H9 (cell line): Measurements from ENCODE around the gene PLCB1. TPM values are rescaled to one million over a fixed set of nuclear protein-coding genes. Genes with fewer than 3 reads are reported as not detected.

Experiments used
- DNase-seq: peaks from one replicate; pipeline ENCODE4 v3.0.0-alpha.2; 2017
- H2AFZ ChIP-seq: one replicate; pipeline ENCODE4 v1.6.1; 2013; ENCODE audit warnings: mild to moderate bottlenecking, low read length, control low read depth, moderate library complexity
- H2AK5ac ChIP-seq: 2 replicates; pipeline ENCODE4 v1.6.1; 2013; ENCODE audit warnings: low read length, control low read depth, mixed read lengths; ENCODE audit not compliant: insufficient read length
- H2BK120ac ChIP-seq: one replicate; pipeline ENCODE4 v1.6.1; 2013; ENCODE audit warnings: low read depth, mild to moderate bottlenecking, low read length, control low read depth, inconsistent platforms; ENCODE audit not compliant: poor library complexity, severe bottlenecking
- H2BK12ac ChIP-seq: 2 replicates; pipeline ENCODE4 v1.6.1; 2013; ENCODE audit warnings: low read length, control low read depth, mixed read lengths, low read depth; ENCODE audit not compliant: insufficient read length
- H2BK15ac ChIP-seq: 2 replicates; pipeline ENCODE4 v1.6.1; 2013; ENCODE audit warnings: low read depth, low read length, control low read depth
- H2BK20ac ChIP-seq: one replicate; pipeline ENCODE4 v1.6.1; 2013; ENCODE audit warnings: low read depth, mild to moderate bottlenecking, low read length, control low read depth, inconsistent platforms; ENCODE audit not compliant: poor library complexity, severe bottlenecking
- H2BK5ac ChIP-seq: 2 replicates; pipeline ENCODE4 v1.6.1; 2013; ENCODE audit warnings: low read length, control low read depth, mixed read lengths; ENCODE audit not compliant: insufficient read length
- H3K14ac ChIP-seq: 2 replicates; pipeline ENCODE4 v1.6.1; 2013; ENCODE audit warnings: low read length, control low read depth; ENCODE audit not compliant: insufficient read depth
- H3K18ac ChIP-seq: 2 replicates; pipeline ENCODE4 v1.6.1; 2013; ENCODE audit warnings: low read depth, mild to moderate bottlenecking, mixed read lengths, low read length, control low read depth; ENCODE audit not compliant: insufficient read length
- H3K23ac ChIP-seq: 2 replicates; pipeline ENCODE4 v1.6.1; 2013; ENCODE audit warnings: low read length, control low read depth, mixed read lengths, low read depth; ENCODE audit not compliant: insufficient read length
- H3K23me2 ChIP-seq: 2 replicates; pipeline ENCODE4 v1.6.1; 2013; ENCODE audit warnings: low read depth, mild to moderate bottlenecking, mixed read lengths, low read length, control low read depth; ENCODE audit not compliant: insufficient read length, poor library complexity, severe bottlenecking
- H3K27ac ChIP-seq: 2 replicates; pipeline ENCODE4 v1.5.1; 2013; ENCODE audit warnings: low read length, control low read depth, mixed read lengths, low read depth; ENCODE audit not compliant: insufficient read length
- H3K27me3 ChIP-seq: 2 replicates; pipeline ENCODE4 v1.6.1; 2013; ENCODE audit warnings: low read length, control low read depth, inconsistent platforms; ENCODE audit not compliant: insufficient read depth
- H3K4ac ChIP-seq: 2 replicates; pipeline ENCODE4 v1.6.1; 2013; ENCODE audit warnings: low read depth, mild to moderate bottlenecking, control low read depth, inconsistent platforms, low read length, moderate library complexity
- H3K4me1 ChIP-seq: 2 replicates; pipeline ENCODE4 v1.6.1; 2013; ENCODE audit warnings: low read length, control low read depth, inconsistent platforms; ENCODE audit not compliant: insufficient read depth
- H3K4me2 ChIP-seq: 2 replicates; pipeline ENCODE4 v1.6.1; 2013; ENCODE audit warnings: low read length, control low read depth, mixed read lengths; ENCODE audit not compliant: insufficient read length, insufficient read depth
- H3K56ac ChIP-seq: 2 replicates; pipeline ENCODE4 v1.6.1; 2013; ENCODE audit warnings: low read depth, mild to moderate bottlenecking, mixed read lengths, low read length, control low read depth; ENCODE audit not compliant: insufficient read length
- H3K79me1 ChIP-seq: 2 replicates; pipeline ENCODE4 v1.6.1; 2013; ENCODE audit warnings: low read depth, mild to moderate bottlenecking, moderate library complexity, low read length, control low read depth, inconsistent platforms; ENCODE audit not compliant: insufficient read depth, poor library complexity, severe bottlenecking
- H3K79me2 ChIP-seq: 2 replicates; pipeline ENCODE4 v1.6.1; 2013; ENCODE audit warnings: low read length, control low read depth, inconsistent platforms; ENCODE audit not compliant: insufficient read depth
- H3K9ac ChIP-seq: 2 replicates; pipeline ENCODE4 v1.6.1; 2013; ENCODE audit warnings: low read length, control low read depth, mixed read lengths; ENCODE audit not compliant: insufficient read length; ENCODE audit errors: extremely low read depth
- H3K9me3 ChIP-seq: one replicate; pipeline ENCODE4 v1.6.1; 2013; ENCODE audit warnings: low read depth, low read length, inconsistent platforms; ENCODE audit not compliant: control insufficient read depth
- H3T11ph ChIP-seq: one replicate; pipeline ENCODE4 v1.6.1; 2013; ENCODE audit warnings: mild to moderate bottlenecking, low read length, control low read depth, inconsistent platforms
- H4K20me1 ChIP-seq: one replicate; pipeline ENCODE4 v1.6.1; 2013; ENCODE audit not compliant: control insufficient read depth, insufficient read length, insufficient read depth
- H4K5ac ChIP-seq: 2 replicates; pipeline ENCODE4 v1.6.1; 2013; ENCODE audit warnings: low read depth, mild to moderate bottlenecking, mixed read lengths, low read length, control low read depth; ENCODE audit not compliant: insufficient read length
- H4K8ac ChIP-seq: replicated peaks from 2 replicates; pipeline ENCODE4 v1.6.1; 2013; ENCODE audit warnings: low read length, control low read depth, mixed read lengths, low read depth; ENCODE audit not compliant: insufficient read length
- H4K91ac ChIP-seq: 2 replicates; pipeline ENCODE4 v1.6.1; 2013; ENCODE audit warnings: low read depth, mild to moderate bottlenecking, moderate library complexity, mixed read lengths, low read length, control low read depth; ENCODE audit not compliant: insufficient read length
- H3K27ac Mint-ChIP-seq, 3 experiments: 2 replicates in 2 of 3; 3 replicates in 1 of 3; pipeline ENCODE4 v1.8.0; 2020 to 2021; ENCODE audit warnings: mixed read lengths in 3 of 3, mild to moderate bottlenecking in 1 of 3, moderate library complexity in 1 of 3
- H3K27me3 Mint-ChIP-seq: 2 replicates; pipeline ENCODE4 v1.8.0; 2021; ENCODE audit warnings: low read depth, mild to moderate bottlenecking, moderate library complexity, mixed read lengths
- H3K36me3 Mint-ChIP-seq, 3 experiments: 2 replicates in 2 of 3; 3 replicates in 1 of 3; pipeline ENCODE4 v1.8.0; 2020 to 2021; ENCODE audit warnings: low read depth in 3 of 3, mixed read lengths in 3 of 3; ENCODE audit not compliant: insufficient read depth in 1 of 3
- H3K4me1 Mint-ChIP-seq, 2 experiments: 2 replicates each; pipeline ENCODE4 v1.8.0; 2020; ENCODE audit warnings: mixed read lengths in 2 of 2
- H3K4me3 Mint-ChIP-seq, 2 experiments: 2 replicates in 1 of 2; 3 replicates in 1 of 2; pipeline ENCODE4 v1.8.0; 2020 to 2021; ENCODE audit warnings: mild to moderate bottlenecking in 2 of 2, mixed read lengths in 2 of 2, moderate library complexity in 1 of 2
- H3K9me3 Mint-ChIP-seq, 2 experiments: 2 replicates in 1 of 2; 3 replicates in 1 of 2; pipeline ENCODE4 v1.8.0; 2020; ENCODE audit warnings: mild to moderate bottlenecking in 2 of 2, mixed read lengths in 2 of 2, moderate library complexity in 1 of 2
- CTCF ChIP-seq: fragments of 200-600 bp; sonication (generic); conservative IDR thresholded peaks from 3 replicates; pipeline ENCODE4 v1.8.0; 2021; ENCODE audit warnings: antibody characterized with exemption, mild to moderate bottlenecking
- WGBS: extraction: QIAGEN DNeasy Blood & Tissue Kit; methylation state at CpG from one replicate; pipeline ENCODE4 v1.1.7; 2013; ENCODE audit warnings: missing lambda C conversion rate, low lambda C conversion rate, mixed read lengths; ENCODE audit not compliant: insufficient read length; ENCODE audit errors: extremely low coverage; 5-methylcytosine and 5-hydroxymethylcytosine counted together
- total RNA-seq: library from RNA; stranded (reverse); gene quantifications from 2 replicates; pipeline ENCODE4 v1.2.1, GENCODE V29; 2021

PLCB1 gene
- total RNA-seq, 1 experiment from 2014 or later, result 11.5 TPM

- H3K36me3 Mint-ChIP-seq, result no peaks in the 10 kb centered on the region
- H3K9me3 Mint-ChIP-seq, result no peaks in the 10 kb centered on the region
- peaks cover 4 to 5% of the 10 kb centered on the region in 2 experiments; a peak in 3 of 4 replicates for H3K4me1 Mint-ChIP-seq
Observed at GRCh38 chr20:8322662-8323217, 190.7 kb downstream of the PLCB1 start.

More at GRCh38 chr20:8322662-8323217, 190.7 kb downstream of the PLCB1 start:
- Histone ChIP-seq H3K79me2 (no peaks in the 10 kb centered on the region), H2BK12ac (no peak overlapping the region), H4K20me1 (no peaks in the 10 kb centered on the region), H2BK120ac (no peak overlapping the region), H3K18ac (no peak overlapping the region), H2AK5ac (no peak overlapping the region), H3K14ac (no peak overlapping the region), H3K23me2 (no peaks in the 10 kb centered on the region), H2BK15ac (no peak overlapping the region), H3K4me1 (no peaks in the 10 kb centered on the region), H4K5ac (no peak overlapping the region), H3K27me3 (no peaks in the 10 kb centered on the region), H3K27ac (no peak overlapping the region), H3K9me3 (no peaks in the 10 kb centered on the region), H3K23ac (no peak overlapping the region), H3K4ac (no peak overlapping the region), H3T11ph (no peak overlapping the region), H2AFZ (no peak overlapping the region), H3K4me2 (no peak overlapping the region), H4K8ac (no peak overlapping the region), H2BK20ac (no peak overlapping the region), H3K9ac (no peak overlapping the region), H3K56ac (no peak overlapping the region), H2BK5ac (no peak overlapping the region), H3K79me1 (no peaks in the 10 kb centered on the region), H4K91ac (no peak overlapping the region)
- Mint-ChIP-seq H3K27ac (no peak overlapping the region), H3K27me3 (no peaks in the 10 kb centered on the region), H3K4me3 (no peak overlapping the region)
- WGBS, result no CpG with 5 or more reads among the region's 5 CpGs
- TF ChIP-seq CTCF, result no peak
- no peak for DNase-seq
